Daoy (cell line): ENCODE data around the gene EVI5L. TPM values are rescaled to one million over a fixed set of nuclear protein-coding genes. Genes with fewer than 3 reads are reported as not detected.

Experiments used
- DNase-seq: peaks from one replicate; pipeline ENCODE4 v3.0.0-alpha.2; 2015; ENCODE audit warnings: low read depth
- total RNA-seq: library from RNA; depleted of rRNA; stranded (reverse); fragments of >200 nt; shearing (Covaris generic); gene quantifications from 2 replicates; pipeline ENCODE4 v1.2.3, GENCODE V29; 2014; rRNA removed

Gene EVI5L
- total RNA-seq, 1 experiment from 2014 or later, result 9.3 TPM

DNA sequence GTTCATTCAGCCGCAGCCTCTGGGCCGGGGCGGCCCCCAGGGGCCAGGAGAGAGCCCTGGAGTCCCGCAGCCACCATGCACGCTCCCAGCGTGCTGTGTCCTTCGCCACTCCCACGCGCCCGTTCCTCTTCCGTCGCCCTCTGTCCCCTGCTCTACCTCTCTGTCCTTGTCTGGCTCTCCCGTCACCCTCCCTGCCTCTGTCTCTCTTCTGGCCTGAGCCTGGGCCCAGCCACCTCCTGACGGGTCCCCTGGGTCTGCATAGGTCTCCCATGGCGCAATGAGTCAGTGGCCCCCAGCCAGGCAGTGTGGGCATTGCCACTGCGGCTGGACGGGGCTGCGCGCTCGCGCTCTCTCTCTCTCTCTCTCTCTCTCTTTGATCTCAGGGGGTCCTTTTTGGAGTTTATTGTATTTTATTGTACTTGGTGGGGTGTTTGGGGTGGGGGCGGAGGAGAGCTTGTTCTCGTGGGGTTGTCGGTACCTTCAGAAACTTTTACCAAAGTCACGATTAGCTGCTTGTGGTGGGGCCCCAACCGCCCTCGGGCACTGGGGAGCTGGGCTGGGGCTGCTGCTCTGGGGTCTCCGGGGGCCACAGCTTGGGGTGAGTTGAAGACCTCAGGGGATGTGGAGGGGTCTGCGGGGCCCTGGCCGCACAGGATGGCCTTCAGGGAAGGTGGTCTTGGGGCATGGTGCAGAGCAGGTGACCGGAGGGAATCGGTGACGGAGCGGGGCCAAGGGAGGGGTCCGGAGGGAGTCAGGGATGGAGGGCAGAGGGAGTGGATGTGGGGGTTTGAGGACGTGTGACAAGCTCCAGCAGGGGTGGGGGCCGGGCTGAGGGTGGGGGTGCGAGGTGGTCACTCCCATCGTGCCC lies 82.9 kb downstream of the EVI5L start:
- DNase-seq, result no peak

DNA sequence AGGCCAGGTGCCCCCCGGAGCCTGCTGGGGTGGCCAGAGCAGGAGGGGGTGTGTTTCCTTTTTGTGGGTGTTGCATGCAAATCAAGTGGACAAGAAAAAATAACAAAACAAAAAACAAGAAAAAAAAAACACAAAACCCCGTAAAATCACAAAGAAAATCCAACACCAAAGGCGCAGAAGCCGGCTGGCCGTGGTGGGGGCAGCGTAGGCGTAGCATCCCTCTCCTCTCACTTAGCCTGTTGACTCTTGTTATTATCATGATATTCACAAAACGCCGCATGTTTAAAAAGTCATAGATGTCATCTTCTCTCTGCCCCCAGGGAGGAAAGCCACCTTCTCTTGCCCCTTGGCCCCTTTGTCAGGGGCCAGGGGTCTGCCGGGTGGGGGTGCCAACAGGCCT lies 83.6 kb downstream of the EVI5L start:
- no peak for DNase-seq

DNA sequence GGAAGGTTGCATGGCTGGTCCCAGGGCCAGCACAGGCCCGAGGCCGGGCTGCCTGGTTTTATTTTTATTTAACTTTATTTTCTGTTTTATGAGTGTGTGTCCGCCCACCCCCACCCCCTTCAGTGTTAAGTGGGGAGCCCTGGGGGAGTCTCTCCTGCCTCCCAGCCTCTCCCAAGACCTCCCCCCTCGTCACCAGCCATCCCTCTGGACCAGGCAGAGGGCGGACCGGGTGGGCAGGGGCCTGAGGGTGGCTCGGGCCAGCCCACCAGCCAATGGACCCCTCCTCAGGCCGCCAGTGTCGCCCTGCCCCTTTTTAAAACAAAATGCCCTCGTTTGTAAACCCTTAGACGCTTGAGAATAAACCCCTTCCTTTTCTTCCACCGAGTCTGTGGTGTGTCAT lies 84.1 kb downstream of the EVI5L start:
- no peak for DNase-seq

Other genes starting within 250 kb of the EVI5L start
- gene CAMSAP3, start 234.4 kb upstream of the EVI5L start, total RNA-seq, result 1.4 and 1.5 TPM in 2 replicates
- gene XAB2, start 200.7 kb upstream of the EVI5L start, total RNA-seq, result 47.3 and 48.9 TPM in 2 replicates
- 31.9 and 135 TPM in 2 replicates for gene PET100, start 200.4 kb upstream of the EVI5L start, total RNA-seq
- not detected in 2 replicates for gene PCP2, start 196.5 kb upstream of the EVI5L start, total RNA-seq
- gene STXBP2, start 193.1 kb upstream of the EVI5L start, total RNA-seq, result 11.7 and 15.8 TPM in 2 replicates
- not detected in 2 replicates for gene RETN, start 161.2 kb upstream of the EVI5L start, total RNA-seq
- gene MCEMP1, start 153.1 kb upstream of the EVI5L start, total RNA-seq, result not detected in 2 replicates
- 64.7 and 75.2 TPM in 2 replicates for gene TRAPPC5, start 149.4 kb upstream of the EVI5L start, total RNA-seq
- not detected in 2 replicates for gene FCER2, start 128.1 kb upstream of the EVI5L start, total RNA-seq
- not detected in 2 replicates for gene CLEC4G, start 98.1 kb upstream of the EVI5L start, total RNA-seq
- gene CD209, start 82.7 kb upstream of the EVI5L start, total RNA-seq, result not detected in 2 replicates
- gene CLEC4M, start 67.0 kb upstream of the EVI5L start, total RNA-seq, result not detected in 2 replicates
- not detected in 2 replicates for gene PRR36, start 44.2 kb downstream of the EVI5L start, total RNA-seq
- gene LRRC8E, start 58.3 kb downstream of the EVI5L start, total RNA-seq, result 8.5 and 11.8 TPM in 2 replicates
- 8.4 and 8.8 TPM in 2 replicates for gene MAP2K7, start 73.7 kb downstream of the EVI5L start, total RNA-seq
- gene TGFBR3L, start 84.6 kb downstream of the EVI5L start, total RNA-seq, result 7.1 TPM in 1 of 2 replicates, not detected in the other
- 33.4 and 33.7 TPM in 2 replicates for gene SNAPC2, start 90.1 kb downstream of the EVI5L start, total RNA-seq
- gene CTXN1, start 95.9 kb downstream of the EVI5L start, total RNA-seq, result 1.2 and 3.8 TPM in 2 replicates
- 74.5 and 105 TPM in 2 replicates for gene TIMM44, start 113.4 kb downstream of the EVI5L start, total RNA-seq
- gene ELAVL1, start 175.4 kb downstream of the EVI5L start, total RNA-seq, result 38.5 and 45.4 TPM in 2 replicates
- not detected in 2 replicates for gene CCL25, start 222.5 kb downstream of the EVI5L start, total RNA-seq